SIG-M5 treated with dmso at 0.1 percent for 504 hours (cell line): ENCODE measurements around the gene CFAP97D2.
"Not testable (repeated sequence)": the region's sequence is repeated elsewhere in the genome, so short reads cannot be mapped to it uniquely, and the experiment has no call there.

ENCODE experiments used
- DNase-seq: peaks from one replicate; lab custom pipeline; 2025; ENCODE audit not compliant: unreplicated experiment; lab: John Stamatoyannopoulos, UW

CFAP97D2 gene

GRCh38 chr13:114179087-114179658, at the start of gene CFAP97D2:
TSS of gene CFAP97D2 (plus strand) at chr13:114179257. CDS start at chr13:114179331, 74 bp downstream.
- no peak for DNase-seq

GRCh38 chr13:114129649-114130062, 49.4 kb upstream of the CFAP97D2 start:
- peak; percentile 79 for DNase-seq

- DNase-seq, result no peak
Observed at GRCh38 chr13:114130131-114130836, 48.8 kb upstream of the CFAP97D2 start.

- peak; percentile 79 for DNase-seq
Observed at GRCh38 chr13:114130837-114131582, 48.0 kb upstream of the CFAP97D2 start.

GRCh38 chr13:114131583-114132418, 47.3 kb upstream of the CFAP97D2 start:
- DNase-seq, result peak; percentile 36

DNA sequence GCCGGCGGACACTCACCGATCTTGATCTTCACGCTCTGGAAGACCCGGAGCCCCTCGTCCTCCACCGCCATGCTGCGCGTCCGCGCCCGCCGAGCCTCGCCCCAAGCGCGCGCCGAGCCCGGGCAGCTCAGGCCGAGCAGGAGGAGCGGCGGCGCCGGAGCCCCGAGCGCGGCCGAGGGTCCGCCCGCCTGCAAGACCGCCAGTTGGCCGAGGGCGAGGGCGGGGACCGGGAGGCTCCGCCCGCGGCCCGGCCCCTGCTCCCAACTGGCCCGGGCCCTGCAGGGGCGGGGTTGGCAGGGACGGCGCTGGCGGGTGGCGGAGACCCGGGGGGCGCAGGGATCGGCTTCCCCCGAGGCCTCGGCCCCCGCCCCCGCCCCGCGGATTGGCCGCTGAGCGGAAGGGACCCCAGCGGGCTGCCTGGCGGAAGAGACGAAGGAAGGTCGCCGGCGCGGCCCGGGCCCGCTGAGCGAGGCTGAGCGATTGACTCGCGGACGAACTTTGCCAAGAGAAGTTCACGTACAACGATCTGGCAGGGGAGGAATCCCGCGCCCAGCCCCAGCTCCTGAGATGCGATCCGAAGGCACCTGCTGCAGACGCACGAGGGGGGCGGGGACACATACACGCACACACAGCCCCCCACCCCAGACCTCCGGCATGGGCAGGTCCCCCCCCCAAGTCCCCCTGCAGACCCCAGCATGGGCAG, 46.5 kb upstream of the CFAP97D2 start, which contains the start of gene RASA3:
RASA3 (minus strand) TSS at position 205 of the 703 bp plus-strand sequence; CDS start at position 71, 134 bp downstream.
- DNase-seq, result peak; percentile 73

DNA sequence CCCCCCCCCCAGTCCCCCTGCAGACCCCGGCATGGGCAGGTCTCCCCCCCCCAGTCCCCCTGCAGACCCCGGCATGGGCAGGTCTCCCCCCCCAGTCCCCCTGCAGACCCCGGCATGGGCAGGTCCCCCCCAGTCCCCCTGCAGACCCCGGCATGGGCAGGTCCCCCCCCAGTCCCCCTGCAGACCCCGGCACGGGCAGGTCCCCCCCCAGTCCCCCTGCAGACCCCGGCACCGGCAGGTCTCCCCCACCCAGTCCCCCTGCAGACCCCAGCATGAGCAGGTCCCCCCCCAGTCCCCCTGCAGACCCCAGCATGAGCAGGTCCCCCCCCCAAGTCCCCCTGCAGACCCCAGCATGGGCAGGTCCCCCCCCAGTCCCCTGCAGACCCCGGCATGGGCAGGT, 45.9 kb upstream of the CFAP97D2 start:
- DNase-seq, result not testable (repeated sequence)

GRCh38 chr13:114133552-114133951, 45.5 kb upstream of the CFAP97D2 start:
- not testable (repeated sequence) for DNase-seq

DNA sequence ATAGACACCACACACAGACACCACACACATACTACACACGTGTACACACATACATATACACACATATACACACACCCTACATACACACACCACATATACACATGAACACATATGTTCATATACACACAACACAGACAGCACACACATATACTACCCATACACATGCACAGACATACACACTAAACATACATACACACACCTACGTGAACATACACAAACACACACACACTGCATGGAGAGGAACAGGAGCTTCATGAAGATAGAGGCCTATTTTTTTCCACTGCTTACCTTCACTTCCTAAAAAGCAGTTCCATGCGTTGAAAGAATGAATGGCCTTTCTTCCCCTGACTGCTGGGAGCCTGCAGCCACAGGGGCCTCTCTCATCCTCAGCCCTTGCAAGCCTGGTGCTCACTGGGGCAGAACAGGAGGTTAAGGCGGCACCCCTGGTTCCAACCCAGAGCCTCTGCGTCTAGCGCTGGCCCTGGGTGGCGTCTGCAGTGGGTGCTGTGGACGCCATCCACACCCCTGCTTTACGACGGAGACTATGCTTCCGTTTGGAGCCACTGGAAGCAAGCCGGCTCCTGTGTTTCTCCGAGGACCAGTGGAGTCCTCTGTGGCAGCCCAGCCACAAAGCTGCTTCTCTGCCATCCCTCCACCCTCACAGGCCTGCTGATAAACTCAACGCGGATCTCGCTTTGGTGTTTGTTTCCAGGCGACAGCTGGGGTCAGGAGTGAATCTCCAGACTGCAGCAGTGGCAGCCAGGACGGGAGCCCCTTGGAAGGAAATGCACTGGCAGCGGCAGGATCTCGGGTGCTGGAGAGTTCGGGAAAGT, 44.7 kb upstream of the CFAP97D2 start:
- peak; percentile 51 for DNase-seq

- DNase-seq, result no peak
Observed at GRCh38 chr13:114134944-114135610, 44.0 kb upstream of the CFAP97D2 start.

DNA sequence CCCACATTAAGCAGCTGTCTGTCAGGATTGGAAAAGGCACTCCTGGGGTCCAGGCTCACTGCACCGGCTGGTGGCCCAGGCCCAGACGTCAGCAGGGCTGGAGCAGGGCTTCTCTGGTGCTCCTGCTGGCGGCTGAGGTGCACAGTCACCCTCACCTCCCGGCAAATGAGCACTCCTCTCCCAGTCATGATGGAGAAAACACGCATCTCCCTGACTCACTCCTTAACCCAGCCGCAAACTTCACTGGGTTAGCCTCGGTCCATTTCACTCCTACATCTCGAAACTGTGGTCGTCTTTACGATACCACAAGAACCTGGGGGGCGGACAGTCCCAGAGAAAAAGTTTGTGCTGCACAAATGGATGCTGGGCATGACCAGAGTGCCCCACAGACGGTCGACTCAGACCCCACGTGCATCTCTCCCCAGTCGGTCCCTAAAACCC, 43.3 kb upstream of the CFAP97D2 start:
- no peak for DNase-seq

DNA sequence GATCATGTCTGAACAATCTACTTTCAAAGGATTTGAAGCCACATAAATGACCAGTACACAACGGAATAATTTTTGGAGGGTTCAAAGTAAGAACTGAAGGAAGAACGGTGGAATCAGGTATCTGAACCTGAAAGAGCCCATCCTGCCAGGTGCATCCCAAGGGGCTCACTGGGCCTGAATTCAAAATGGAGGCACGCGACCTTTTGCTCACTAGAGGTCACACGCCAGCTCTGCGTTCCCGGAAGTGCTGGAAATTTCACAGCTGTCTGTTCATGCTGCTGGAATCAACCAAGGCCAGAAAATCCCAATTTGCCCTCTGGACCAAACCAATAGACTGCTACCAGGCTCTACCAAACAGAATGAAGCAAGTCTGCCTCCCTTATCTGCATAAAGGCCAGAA, 42.5 kb upstream of the CFAP97D2 start:
- no peak for DNase-seq

- DNase-seq, result no peak
Observed at GRCh38 chr13:114140131-114140905, 38.7 kb upstream of the CFAP97D2 start.

GRCh38 chr13:114140906-114141250, 38.2 kb upstream of the CFAP97D2 start:
- DNase-seq, result no peak

- no peak for DNase-seq
Observed at GRCh38 chr13:114141261-114141996, 37.6 kb upstream of the CFAP97D2 start.

DNA sequence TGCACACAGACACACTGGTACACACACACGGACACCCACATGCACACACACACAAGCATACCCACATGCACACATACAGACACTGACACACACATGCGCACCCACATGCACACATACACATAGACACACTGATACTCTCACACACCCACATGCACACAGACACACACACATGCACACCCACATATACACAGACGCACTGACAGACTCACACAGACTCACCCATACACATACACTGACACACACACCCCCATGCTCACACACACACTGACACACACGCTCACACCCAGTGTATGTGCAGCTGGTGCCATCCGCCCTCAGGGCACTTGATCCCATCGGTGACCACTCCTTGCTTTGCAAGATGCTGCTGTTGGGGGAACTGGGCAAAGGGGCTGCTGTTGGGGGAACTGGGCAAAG, 36.9 kb upstream of the CFAP97D2 start:
- no peak for DNase-seq

DNA sequence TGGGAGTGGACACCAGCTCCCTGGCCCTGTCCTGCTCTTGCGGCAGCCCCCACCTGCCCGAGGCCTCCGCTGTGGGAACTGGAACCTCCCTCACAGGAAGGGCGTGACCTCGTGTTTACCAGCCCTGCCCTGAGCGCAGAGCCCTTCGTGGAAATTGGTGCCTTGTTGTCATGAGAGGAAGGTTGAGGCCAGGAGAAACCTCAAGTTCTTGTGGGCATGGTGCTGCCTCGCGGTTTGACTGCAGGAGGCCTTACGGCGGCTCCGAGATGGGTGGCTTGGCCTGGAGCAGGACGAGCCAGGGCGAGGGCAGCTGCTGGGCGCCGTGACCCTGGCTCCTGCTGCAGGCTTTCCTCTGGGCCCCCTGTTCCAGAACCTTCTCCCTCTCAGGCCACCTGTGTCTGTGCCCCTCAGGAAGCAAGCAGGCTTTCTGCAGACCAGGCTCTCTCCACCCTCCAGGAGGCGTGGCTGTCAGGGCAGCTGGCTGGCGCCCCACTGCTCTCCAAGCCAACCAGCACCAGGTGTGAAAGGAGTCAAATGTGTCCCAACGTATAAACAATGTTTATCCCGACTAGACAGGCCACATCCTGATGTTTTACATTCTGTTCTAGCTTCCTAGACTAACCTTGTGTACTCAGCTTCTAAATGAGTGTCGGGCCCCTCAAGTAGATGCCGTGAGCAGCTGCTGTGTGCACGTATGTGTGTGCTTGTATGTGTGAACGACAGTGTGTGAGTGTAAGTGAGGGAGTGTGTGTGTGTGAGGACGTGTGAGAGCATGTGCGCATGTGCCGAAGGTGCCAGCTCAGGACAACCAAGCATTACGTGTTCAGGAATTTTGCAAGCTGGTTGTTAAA, 36.2 kb upstream of the CFAP97D2 start:
- DNase-seq, result no peak
